ENCODE results near the gene ZNF330.
"Not testable (repeated sequence)": the region's sequence is repeated elsewhere in the genome, so short reads cannot be mapped to it uniquely, and the experiment has no call there.

- TF ChIP-seq CTCF, POLR2A (IDR thresholded peaks at IDR 0.05): not testable (repeated sequence)
These were observed 37.2 kb upstream of the ZNF330 start for GRCh38 chr4:141183491-141183890.
